Activated gamma-delta T cell (primary cell): Measurements from ENCODE around the gene ATF7.
"Not testable (repeated sequence)": the region's sequence is repeated elsewhere in the genome, so short reads cannot be mapped to it uniquely, and the experiment has no call there.

Experiments
- DNase-seq: peaks from one replicate; lab custom pipeline; 2025; lab: John Stamatoyannopoulos, UW

ATF7 gene

GRCh38 chr12:53594897-53595615 is 31.1 kb downstream of the ATF7 start:
- no peak for DNase-seq

GRCh38 chr12:53593707-53594106 is 32.5 kb downstream of the ATF7 start:
- DNase-seq = no peak

GRCh38 chr12:53593031-53593430 is 33.2 kb downstream of the ATF7 start:
- no peak for DNase-seq

- DNase-seq = no peak
Measured at GRCh38 chr12:53592426-53592825, 33.8 kb downstream of the ATF7 start.

- DNase-seq = no peak
Measured at GRCh38 chr12:53591301-53592206, 34.6 kb downstream of the ATF7 start.

- no peak for DNase-seq
Measured at GRCh38 chr12:53590652-53591051, 35.5 kb downstream of the ATF7 start.

- no peak for DNase-seq
Measured at GRCh38 chr12:53589915-53590314, 36.3 kb downstream of the ATF7 start.

GRCh38 chr12:53589423-53589822 is 36.8 kb downstream of the ATF7 start:
- no peak for DNase-seq

GRCh38 chr12:53588123-53588522 is 38.1 kb downstream of the ATF7 start:
- no peak for DNase-seq

- DNase-seq = no peak
Measured at GRCh38 chr12:53586745-53587144, 39.4 kb downstream of the ATF7 start.

GRCh38 chr12:53585448-53586125 is 40.6 kb downstream of the ATF7 start:
- DNase-seq = no peak

- DNase-seq = no peak
Measured at GRCh38 chr12:53579545-53579955, 46.6 kb downstream of the ATF7 start.

GRCh38 chr12:53578783-53579182 is 47.4 kb downstream of the ATF7 start:
- DNase-seq = no peak

GRCh38 chr12:53577941-53578352 is 48.2 kb downstream of the ATF7 start:
- no peak for DNase-seq

GRCh38 chr12:53575502-53576249 is 50.5 kb downstream of the ATF7 start:
- no peak for DNase-seq

GRCh38 chr12:53572134-53572758 is 53.9 kb downstream of the ATF7 start:
- no peak for DNase-seq

GRCh38 chr12:53571295-53571694 is 54.9 kb downstream of the ATF7 start:
- no peak for DNase-seq

- DNase-seq = no peak
Measured at GRCh38 chr12:53568809-53569557, 57.2 kb downstream of the ATF7 start.

GRCh38 chr12:53567961-53568808 is 58.0 kb downstream of the ATF7 start:
- DNase-seq = no peak

GRCh38 chr12:53565376-53565775 is 60.8 kb downstream of the ATF7 start:
- DNase-seq = not testable (repeated sequence)
